Caco-2 (cell line): ENCODE results near the gene NOTCH2. TPM values are rescaled to one million over a fixed set of nuclear protein-coding genes. Genes with fewer than 3 reads are reported as not detected.

Source experiments
- BruUV-seq: library from RNA; stranded (reverse); fragments of 400-500 nt; replicated peaks from 2 replicates; lab custom pipeline; 2021; lab: Mats Ljungman, UMichigan
- CTCF ChIA-PET: fragments of 300-600 bp; sonication (Branson Sonifier 250); formaldehyde crosslinking; loops from one replicate; lab custom pipeline; 2022; ENCODE audit warnings: antibody characterized with exemption; lab: Charles Lee
- POLR2A ChIA-PET: fragments of 300-600 bp; sonication (Branson Sonifier 250); formaldehyde crosslinking; loops from one replicate; lab custom pipeline; 2022; ENCODE audit warnings: antibody characterized with exemption; lab: Charles Lee
- DNase-seq, 2 experiments: peaks; one replicate each; pipeline versions ENCODE4 v3.0.0 to v3.0.0-alpha.2; 2020 to 2022
- H3K27me3 ChIP-seq: replicated peaks from 2 replicates; pipeline ENCODE4 v1.6.0; 2011; ENCODE audit warnings: low read length; ENCODE audit not compliant: control insufficient read depth, insufficient read depth
- H3K36me3 ChIP-seq: 2 replicates; pipeline ENCODE4 v1.5.1; 2011; ENCODE audit warnings: low read length; ENCODE audit not compliant: control insufficient read depth, insufficient read depth
- H3K4me1 ChIP-seq: fragments of 250-450 bp; sonication (Bioruptor Pico); 2 replicates; pipeline ENCODE4 v1.5.1; 2020; ENCODE audit warnings: mild to moderate bottlenecking
- H3K4me3 ChIP-seq: 2 replicates; pipeline ENCODE4 v1.5.1; 2011; ENCODE audit warnings: low read depth, mild to moderate bottlenecking, control low read depth, low read length
- H3K9me3 ChIP-seq: fragments of 250-450 bp; sonication (Bioruptor Pico); 2 replicates; pipeline ENCODE4 v1.5.1; 2020; ENCODE audit warnings: mild to moderate bottlenecking, moderate library complexity
- H3K27ac Mint-ChIP-seq: one replicate; pipeline ENCODE4 v1.8.0; 2022; ENCODE audit warnings: mixed read lengths; ENCODE audit not compliant: unreplicated experiment
- H3K27me3 Mint-ChIP-seq: one replicate; pipeline ENCODE4 v1.8.0; 2022; ENCODE audit warnings: mixed read lengths; ENCODE audit not compliant: insufficient read depth, unreplicated experiment
- H3K36me3 Mint-ChIP-seq: one replicate; pipeline ENCODE4 v1.8.0; 2022; ENCODE audit warnings: mild to moderate bottlenecking, mixed read lengths; ENCODE audit not compliant: insufficient read depth, unreplicated experiment
- H3K4me1 Mint-ChIP-seq: one replicate; pipeline ENCODE4 v1.8.0; 2022; ENCODE audit warnings: low read depth, mixed read lengths; ENCODE audit not compliant: unreplicated experiment
- H3K4me3 Mint-ChIP-seq: one replicate; pipeline ENCODE4 v1.8.0; 2022; ENCODE audit warnings: mild to moderate bottlenecking, moderate library complexity, mixed read lengths; ENCODE audit not compliant: unreplicated experiment
- H3K9me3 Mint-ChIP-seq: one replicate; pipeline ENCODE4 v1.8.0; 2022; ENCODE audit warnings: mixed read lengths; ENCODE audit not compliant: unreplicated experiment
- intact Hi-C: fragments of 100-400 bp; cut with micrococcal nuclease; formaldehyde crosslinking; loops from one replicate; pipeline ENCODE4 v1.10.0; 2022; ENCODE audit not compliant: unreplicated experiment
- total RNA-seq: library from RNA; stranded (reverse); gene quantifications from 2 replicates; pipeline ENCODE4 v1.2.3, GENCODE V29; 2022
- TF ChIP-seq, protein P1 (sequence below), 2 experiments: fragments of 200-600 bp in 1 of 2; IDR thresholded peaks; 1 replicate in 1 of 2; 2 replicates in 1 of 2; pipeline versions ENCODE4 v1.5.1 to v1.8.0; 2011 to 2022; ENCODE audit warnings: antibody characterized with exemption in 1 of 2, control low read depth in 1 of 2, inconsistent platforms in 1 of 2, low read depth in 1 of 2, low read length in 1 of 2, mild to moderate bottlenecking in 1 of 2, moderate library complexity in 1 of 2; ENCODE audit not compliant: insufficient read depth in 1 of 2, severe bottlenecking in 1 of 2, unreplicated experiment in 1 of 2

The NOTCH2 gene
- total RNA-seq, 1 experiment from 2014 or later = 41.1 TPM

DNA sequence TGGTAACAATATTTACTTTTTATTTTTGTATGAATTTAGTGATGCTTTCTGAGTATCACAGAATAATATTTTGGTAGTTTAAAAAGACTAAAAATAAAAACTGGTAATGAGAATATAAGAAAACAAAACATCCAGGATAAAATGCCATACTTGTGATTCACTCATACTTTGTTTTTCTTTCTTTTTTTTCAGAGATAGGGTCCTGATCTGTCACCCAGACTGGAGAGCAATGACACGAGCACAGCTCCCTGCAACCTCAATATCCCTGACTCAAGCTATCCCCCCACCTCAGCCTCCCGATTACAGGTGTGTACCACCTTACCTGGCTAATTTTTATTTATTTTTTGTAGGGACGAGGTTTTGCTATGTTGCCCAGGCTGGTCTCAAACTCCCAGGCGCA lies 109.0 kb downstream of the NOTCH2 start:
- BruUV-seq = no TSS peak
- TF ChIP-seq, protein P1, sequence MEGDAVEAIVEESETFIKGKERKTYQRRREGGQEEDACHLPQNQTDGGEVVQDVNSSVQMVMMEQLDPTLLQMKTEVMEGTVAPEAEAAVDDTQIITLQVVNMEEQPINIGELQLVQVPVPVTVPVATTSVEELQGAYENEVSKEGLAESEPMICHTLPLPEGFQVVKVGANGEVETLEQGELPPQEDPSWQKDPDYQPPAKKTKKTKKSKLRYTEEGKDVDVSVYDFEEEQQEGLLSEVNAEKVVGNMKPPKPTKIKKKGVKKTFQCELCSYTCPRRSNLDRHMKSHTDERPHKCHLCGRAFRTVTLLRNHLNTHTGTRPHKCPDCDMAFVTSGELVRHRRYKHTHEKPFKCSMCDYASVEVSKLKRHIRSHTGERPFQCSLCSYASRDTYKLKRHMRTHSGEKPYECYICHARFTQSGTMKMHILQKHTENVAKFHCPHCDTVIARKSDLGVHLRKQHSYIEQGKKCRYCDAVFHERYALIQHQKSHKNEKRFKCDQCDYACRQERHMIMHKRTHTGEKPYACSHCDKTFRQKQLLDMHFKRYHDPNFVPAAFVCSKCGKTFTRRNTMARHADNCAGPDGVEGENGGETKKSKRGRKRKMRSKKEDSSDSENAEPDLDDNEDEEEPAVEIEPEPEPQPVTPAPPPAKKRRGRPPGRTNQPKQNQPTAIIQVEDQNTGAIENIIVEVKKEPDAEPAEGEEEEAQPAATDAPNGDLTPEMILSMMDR (IDR thresholded peaks at IDR 0.05; ENCODE audit: insufficient read depth in 1 of 2, low read depth in 1 of 2, low read length in 1 of 2, severe bottlenecking in 1 of 2, unreplicated experiment in 1 of 2) = no peak
- no peaks in the 10 kb centered on the region for H3K4me1 Mint-ChIP-seq
- no peak overlapping the region for H3K4me3 Mint-ChIP-seq
- POLR2A ChIA-PET = no interaction called here
- DNase-seq = no peak
- no peaks in the 10 kb centered on the region for H3K27me3 ChIP-seq
- no peak overlapping the region for H3K4me3 ChIP-seq
- CTCF ChIA-PET = interaction anchor here (0.6 kb wide), 1 partner anchor 36 kb away, joined by 3 read pairs; no protein-coding TSS in a partner anchor
- no peak overlapping the region for H3K27ac Mint-ChIP-seq
- peaks cover 12% of the 10 kb centered on the region for H3K36me3 Mint-ChIP-seq
- H3K9me3 Mint-ChIP-seq = no peaks in the 10 kb centered on the region
- H3K9me3 ChIP-seq = no peaks in the 10 kb centered on the region
- no peaks in the 10 kb centered on the region for H3K27me3 Mint-ChIP-seq
- H3K4me1 ChIP-seq = no peaks in the 10 kb centered on the region
- intact Hi-C loops = loop anchor here (10.0 kb wide), 1 partner anchor 156 kb away; no protein-coding TSS in a partner anchor
- no peaks in the 10 kb centered on the region for H3K36me3 ChIP-seq

DNA sequence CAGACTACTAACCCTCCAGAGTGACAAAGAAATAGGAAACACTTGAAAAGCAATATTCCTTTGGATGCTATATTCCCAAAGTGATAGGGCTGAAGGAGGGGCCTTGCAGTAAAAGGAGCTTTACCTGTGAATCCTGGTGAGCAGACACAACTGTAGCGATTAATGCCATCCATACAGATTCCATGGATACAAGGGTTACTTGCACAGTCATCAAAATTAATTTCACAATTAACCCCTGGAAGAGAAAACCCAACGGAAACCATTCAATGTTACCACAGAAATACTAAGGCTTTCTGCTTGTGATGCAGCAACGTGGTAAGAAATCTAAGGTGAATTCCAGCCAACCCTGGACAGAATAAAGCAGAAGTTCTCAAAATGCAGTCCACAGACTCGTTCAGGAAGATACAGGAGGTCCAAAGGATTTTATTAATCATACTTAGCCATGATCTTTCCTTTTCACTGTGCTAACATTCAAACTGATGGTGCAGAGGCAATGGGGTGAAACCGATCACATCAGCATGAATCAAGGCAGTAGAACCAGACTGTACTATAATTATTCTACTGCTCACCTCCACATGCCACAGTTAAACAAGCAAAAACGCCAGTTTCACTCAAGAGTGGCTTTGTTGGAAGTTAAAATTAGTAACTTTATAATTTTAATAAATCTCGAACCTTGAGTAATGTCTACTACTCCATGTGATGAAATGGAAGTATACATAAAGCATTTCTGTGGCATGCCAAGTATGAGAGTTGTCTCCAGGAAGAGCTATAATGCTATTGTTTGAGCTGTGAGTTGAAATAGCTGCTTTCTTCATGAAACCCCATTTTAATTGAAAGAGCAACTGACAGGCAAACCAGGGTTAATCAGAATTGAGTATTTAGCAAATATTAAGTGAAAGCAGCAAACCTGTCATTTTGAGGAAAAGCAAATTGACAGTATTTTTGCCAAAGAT lies 109.9 kb downstream of the NOTCH2 start:
- no peak overlapping the region for H3K4me3 ChIP-seq
- no peaks in the 10 kb centered on the region for H3K27me3 Mint-ChIP-seq
- H3K4me3 Mint-ChIP-seq = no peak overlapping the region
- no peaks in the 10 kb centered on the region for H3K9me3 Mint-ChIP-seq
- no peaks in the 10 kb centered on the region for H3K4me1 ChIP-seq
- H3K27ac Mint-ChIP-seq = no peak overlapping the region
- intact Hi-C loops = loop anchor here (10.0 kb wide), 2 partner anchors 155 to 185 kb away; no protein-coding TSS in a partner anchor
- DNase-seq = no peak
- no peaks in the 10 kb centered on the region for H3K27me3 ChIP-seq
- no TSS peak for BruUV-seq
- H3K36me3 Mint-ChIP-seq = peaks cover 6% of the 10 kb centered on the region
- H3K36me3 ChIP-seq = no peaks in the 10 kb centered on the region
- H3K4me1 Mint-ChIP-seq = no peaks in the 10 kb centered on the region
- ChIA-PET CTCF (no interaction called here), POLR2A (no interaction called here)
- TF ChIP-seq, protein P1 (IDR thresholded peaks at IDR 0.05; ENCODE audit: insufficient read depth in 1 of 2, low read depth in 1 of 2, low read length in 1 of 2, severe bottlenecking in 1 of 2, unreplicated experiment in 1 of 2) = no peak
- H3K9me3 ChIP-seq = no peaks in the 10 kb centered on the region

DNA sequence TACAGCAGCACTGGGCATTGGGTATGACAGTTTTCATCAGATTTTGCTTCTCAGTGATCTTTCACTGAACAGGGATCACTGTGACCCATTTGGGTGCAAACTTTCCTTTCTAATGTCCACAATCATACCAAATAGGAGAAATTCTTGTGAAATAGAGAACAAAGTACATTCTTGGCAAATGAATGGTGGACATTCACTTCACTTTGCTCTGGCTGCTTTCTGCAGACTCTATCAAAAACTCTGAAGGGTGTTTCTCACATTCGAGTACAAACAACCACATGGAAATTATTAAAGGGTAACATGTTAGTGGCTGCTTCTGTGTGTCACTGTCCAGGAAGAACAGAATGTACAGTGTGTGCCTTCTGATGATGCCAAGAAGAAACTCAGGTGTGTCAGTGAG lies 111.2 kb downstream of the NOTCH2 start:
- Histone ChIP-seq H3K36me3 (no peaks in the 10 kb centered on the region), H3K4me3 (no peak overlapping the region), H3K27me3 (no peaks in the 10 kb centered on the region), H3K4me1 (no peaks in the 10 kb centered on the region), H3K9me3 (no peaks in the 10 kb centered on the region)
- H3K27me3 Mint-ChIP-seq = no peaks in the 10 kb centered on the region
- TF ChIP-seq, protein P1 (IDR thresholded peaks at IDR 0.05; ENCODE audit: insufficient read depth in 1 of 2, low read depth in 1 of 2, low read length in 1 of 2, severe bottlenecking in 1 of 2, unreplicated experiment in 1 of 2) = no peak
- no peak for DNase-seq
- ChIA-PET POLR2A (no interaction called here), CTCF (no interaction called here)
- intact Hi-C loops = loop anchor here (10.0 kb wide), 1 partner anchor 187 kb away; no protein-coding TSS in a partner anchor
- H3K4me3 Mint-ChIP-seq = no peak overlapping the region
- peaks cover 6% of the 10 kb centered on the region for H3K36me3 Mint-ChIP-seq
- H3K27ac Mint-ChIP-seq = no peak overlapping the region
- no peaks in the 10 kb centered on the region for H3K9me3 Mint-ChIP-seq
- no TSS peak for BruUV-seq
- no peaks in the 10 kb centered on the region for H3K4me1 Mint-ChIP-seq
